Measurements from ENCODE around the gene DRC7. TPM values are rescaled to one million over a fixed set of nuclear protein-coding genes. Genes with fewer than 3 reads are reported as not detected.

DRC7 gene
- total RNA-seq, 1 experiment from 2014 or later: not detected

GRCh38 chr16:57736419-57737351 lies 42.1 kb downstream of the DRC7 start:
- peak overlapping the region; percentile 75 to 81 for H3K4me3 ChIP-seq (ENCODE audit: low read depth in 2 of 2, low read length in 2 of 2)
- ChIA-PET CTCF (interaction anchor here (0.6 to 1.2 kb wide), 5 partner anchors 21 to 179 kb away, joined by 3 to 17 read pairs (median 4); partner anchors contain the start of gene DRC7), POLR2A (no interaction called here)
- in situ Hi-C loops (cut with HindIII; ENCODE audit: low pct_unique_long_range_greater_than_20kb, low sequenced_read_pairs): no loop called here
- intact Hi-C loops (cut with micrococcal nuclease; ENCODE audit: unreplicated experiment): loop anchor here (5.0 kb wide), 1 partner anchor 144 kb away; no protein-coding TSS in a partner anchor
- H3K9me3 ChIP-seq (ENCODE audit: control insufficient read depth, insufficient read depth, low read depth, low read length): no peaks in the 10 kb centered on the region
- no peaks in the 10 kb centered on the region for H3K27me3 ChIP-seq (ENCODE audit: control insufficient read depth, insufficient read depth, low read length)
- peaks cover 4% of the 10 kb centered on the region for H3K4me1 ChIP-seq (ENCODE audit: control insufficient read depth, insufficient read depth, low read length)
- no TSS peak for BruUV-seq (replicated peaks)
- peak overlapping the region; percentile 34; the same call in 1 of the 2 replicates for H3K27ac ChIP-seq (ENCODE audit: low read length)
- TF ChIP-seq POLR2AphosphoS5 (IDR thresholded peaks at IDR 0.05; ENCODE audit: low read depth, low read length) (no peak), CTCF (IDR thresholded peaks at IDR 0.05) (no peak), TCF7L2 (IDR thresholded peaks at IDR 0.05; ENCODE audit: low read depth, low read length) (no peak), REST (IDR thresholded peaks at IDR 0.05; ENCODE audit: insufficient read depth in 1 of 2, low read depth in 2 of 2, low read length in 1 of 2) (no peak), SIN3A (IDR thresholded peaks at IDR 0.05; ENCODE audit: borderline replicate concordance, insufficient read depth, low read depth, low read length) (no peak)
- DNase-seq (ENCODE audit: low read depth, low spot score) (no peak), ATAC-seq (no peak)
- peaks cover 3% of the 10 kb centered on the region; the same call in 1 of the 2 replicates for H3K36me3 ChIP-seq (ENCODE audit: control insufficient read depth, insufficient read depth, low read length)

- Histone ChIP-seq H3K27ac (ENCODE audit: low read length) (no peak overlapping the region), H3K9me3 (ENCODE audit: control insufficient read depth, insufficient read depth, low read depth, low read length) (no peaks in the 10 kb centered on the region), H3K4me3 (ENCODE audit: low read depth in 2 of 2, low read length in 2 of 2) (no peak overlapping the region), H3K36me3 (ENCODE audit: control insufficient read depth, insufficient read depth, low read length) (peaks cover 3% of the 10 kb centered on the region; the same call in 1 of the 2 replicates), H3K4me1 (ENCODE audit: control insufficient read depth, insufficient read depth, low read length) (peaks cover 4% of the 10 kb centered on the region), H3K27me3 (ENCODE audit: control insufficient read depth, insufficient read depth, low read length) (no peaks in the 10 kb centered on the region)
- no peak for TF ChIP-seq POLR2AphosphoS5 (IDR thresholded peaks at IDR 0.05; ENCODE audit: low read depth, low read length)
- ChIA-PET POLR2A (interaction anchor here (0.6 kb wide), 1 partner anchor 149 kb away, joined by 7 read pairs; no protein-coding TSS in a partner anchor), CTCF (interaction anchor here (1.5 kb wide), 1 partner anchor 148 kb away, joined by 3 read pairs; no protein-coding TSS in a partner anchor)
- BruUV-seq (replicated peaks): no TSS peak
- DNase-seq (ENCODE audit: low read depth, low spot score) (no peak), ATAC-seq (no peak)
- intact Hi-C loops (cut with micrococcal nuclease; ENCODE audit: unreplicated experiment): loop anchor here (5.0 kb wide), 1 partner anchor 147 kb away; no protein-coding TSS in a partner anchor
- in situ Hi-C loops (cut with HindIII; ENCODE audit: low pct_unique_long_range_greater_than_20kb, low sequenced_read_pairs): no loop called here
Measured at GRCh38 chr16:57738844-57739243, 44.2 kb downstream of the DRC7 start.
